Liver (tissue), 3 donors: ENCODE measurements around the gene MED29.

Experiments used
- CTCF ChIP-seq: fragments of 150-350 bp; IDR thresholded peaks from 2 replicates; pipeline ENCODE4 v1.5.1; 2017; ENCODE audit warnings: improper control_type of control experiment, low read depth, low read length; ENCODE audit not compliant: missing input control
- EGR1 ChIP-seq, 2 donors: IDR thresholded peaks; 2 replicates each; pipeline ENCODE4 v1.6.1; 2016 to 2018; ENCODE audit warnings: antibody characterized with exemption in 2 of 2, low read depth in 2 of 2
- NR2F2 ChIP-seq: IDR thresholded peaks from 2 replicates; pipeline ENCODE4 v1.6.1; 2016; ENCODE audit warnings: antibody characterized with exemption
- RAD21 ChIP-seq, 2 donors: IDR thresholded peaks; 2 replicates each; pipeline ENCODE4 v1.6.1; 2016; ENCODE audit warnings: antibody characterized with exemption in 2 of 2, mild to moderate bottlenecking in 2 of 2
- REST ChIP-seq: IDR thresholded peaks from 2 replicates; pipeline ENCODE4 v1.6.1; 2016; ENCODE audit warnings: antibody characterized with exemption, mild to moderate bottlenecking
- SP1 ChIP-seq: IDR thresholded peaks from 2 replicates; pipeline ENCODE4 v1.6.1; 2018; ENCODE audit warnings: antibody characterized with exemption, mild to moderate bottlenecking
- YY1 ChIP-seq: IDR thresholded peaks from 2 replicates; pipeline ENCODE4 v1.6.1; 2016; ENCODE audit warnings: antibody characterized with exemption, mild to moderate bottlenecking
- TF ChIP-seq, protein P1 (sequence below): IDR thresholded peaks from 2 replicates; pipeline ENCODE4 v1.6.1; 2016; ENCODE audit warnings: antibody characterized with exemption
- donor health status: healthy.
- donor health status: healthy.

- TF ChIP-seq EGR1 (IDR thresholded peaks at IDR 0.05; ENCODE audit: low read depth in 2 of 2) (no peak), CTCF (no peak), REST (no peak), YY1 (no peak), RAD21 (IDR thresholded peaks at IDR 0.05) (no peak), NR2F2 (no peak), SP1 (no peak)
- TF ChIP-seq, protein P1, sequence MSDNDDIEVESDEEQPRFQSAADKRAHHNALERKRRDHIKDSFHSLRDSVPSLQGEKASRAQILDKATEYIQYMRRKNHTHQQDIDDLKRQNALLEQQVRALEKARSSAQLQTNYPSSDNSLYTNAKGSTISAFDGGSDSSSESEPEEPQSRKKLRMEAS = no peak
These were observed 55.3 kb downstream of the MED29 start for GRCh38 chr19:39446365-39447084.
